D341Med (cell line): ENCODE measurements around the gene AGPAT1.
A peak's percentile ranks its signal among the peaks of the same experiment; 100 is the strongest.
"Not testable (repeated sequence)": the region's sequence is repeated elsewhere in the genome, so short reads cannot be mapped to it uniquely, and the experiment has no call there.

Source experiments
- DNase-seq: peaks from one replicate; pipeline ENCODE4 v3.0.0; 2012; ENCODE audit warnings: low spot score

The AGPAT1 gene

DNA sequence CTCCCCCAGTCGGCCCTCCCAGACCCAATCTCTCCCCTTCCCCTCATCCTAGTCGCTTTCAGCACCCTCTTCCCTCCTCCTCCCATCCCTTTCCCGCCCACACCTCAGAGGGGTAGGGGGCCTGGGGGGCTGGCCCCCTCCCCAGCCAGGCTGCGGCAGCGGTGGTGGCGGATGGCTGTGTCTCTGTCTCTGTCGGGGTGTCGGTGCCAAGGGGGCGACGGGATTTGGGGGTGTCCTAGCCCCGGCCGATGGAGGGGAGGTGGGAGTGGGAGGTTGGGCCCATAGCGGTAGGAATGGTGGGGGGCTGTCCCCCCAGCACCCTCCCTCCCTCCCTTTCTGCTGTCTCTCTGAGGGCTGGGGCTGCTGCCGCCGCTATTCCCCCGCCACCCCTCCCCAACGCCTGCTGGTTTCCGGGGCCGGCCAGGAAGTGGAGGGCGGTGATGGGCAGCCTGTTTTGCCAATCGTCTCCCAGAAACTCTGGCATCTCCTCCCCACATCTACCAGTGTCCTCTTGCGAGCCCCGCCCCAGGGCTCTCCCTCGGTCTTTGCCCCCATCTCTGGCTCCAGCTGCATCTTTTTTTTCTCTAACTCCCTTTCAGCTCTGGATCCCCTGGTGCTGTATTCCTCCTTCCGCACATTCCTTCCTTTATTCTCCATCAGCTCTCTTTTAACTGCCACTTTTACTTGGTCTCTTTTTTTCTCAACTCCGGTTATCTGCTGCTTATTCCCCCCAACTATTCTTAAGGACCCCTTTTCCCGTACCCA lies at the start of gene AGPAT1:
Gene AGPAT1, minus strand, starts transcription at position 374 of the 765 bp plus-strand sequence. CDS start 4,588 bp downstream, outside the sequence.
- DNase-seq = peak; percentile 96

DNA sequence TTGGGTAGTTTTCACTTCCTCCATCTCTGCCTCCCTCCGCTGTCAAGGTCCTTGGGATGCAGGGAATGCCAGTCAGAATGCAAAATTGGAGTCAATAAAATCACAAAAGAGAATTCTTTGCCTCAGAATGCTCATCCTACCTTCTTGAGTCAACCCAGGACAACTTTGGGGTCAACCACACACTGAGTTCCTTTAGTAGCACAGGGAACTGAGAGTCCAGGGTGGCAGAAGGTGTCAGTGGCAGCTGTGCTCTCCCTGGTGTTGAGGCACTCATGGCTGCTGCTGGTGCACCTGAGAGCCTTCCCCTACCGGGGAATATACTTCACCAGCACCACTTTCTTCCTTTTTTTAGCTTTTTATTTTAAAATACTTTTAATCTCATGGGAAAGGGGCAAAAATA lies 48.8 kb upstream of the AGPAT1 start:
- no peak for DNase-seq

DNA sequence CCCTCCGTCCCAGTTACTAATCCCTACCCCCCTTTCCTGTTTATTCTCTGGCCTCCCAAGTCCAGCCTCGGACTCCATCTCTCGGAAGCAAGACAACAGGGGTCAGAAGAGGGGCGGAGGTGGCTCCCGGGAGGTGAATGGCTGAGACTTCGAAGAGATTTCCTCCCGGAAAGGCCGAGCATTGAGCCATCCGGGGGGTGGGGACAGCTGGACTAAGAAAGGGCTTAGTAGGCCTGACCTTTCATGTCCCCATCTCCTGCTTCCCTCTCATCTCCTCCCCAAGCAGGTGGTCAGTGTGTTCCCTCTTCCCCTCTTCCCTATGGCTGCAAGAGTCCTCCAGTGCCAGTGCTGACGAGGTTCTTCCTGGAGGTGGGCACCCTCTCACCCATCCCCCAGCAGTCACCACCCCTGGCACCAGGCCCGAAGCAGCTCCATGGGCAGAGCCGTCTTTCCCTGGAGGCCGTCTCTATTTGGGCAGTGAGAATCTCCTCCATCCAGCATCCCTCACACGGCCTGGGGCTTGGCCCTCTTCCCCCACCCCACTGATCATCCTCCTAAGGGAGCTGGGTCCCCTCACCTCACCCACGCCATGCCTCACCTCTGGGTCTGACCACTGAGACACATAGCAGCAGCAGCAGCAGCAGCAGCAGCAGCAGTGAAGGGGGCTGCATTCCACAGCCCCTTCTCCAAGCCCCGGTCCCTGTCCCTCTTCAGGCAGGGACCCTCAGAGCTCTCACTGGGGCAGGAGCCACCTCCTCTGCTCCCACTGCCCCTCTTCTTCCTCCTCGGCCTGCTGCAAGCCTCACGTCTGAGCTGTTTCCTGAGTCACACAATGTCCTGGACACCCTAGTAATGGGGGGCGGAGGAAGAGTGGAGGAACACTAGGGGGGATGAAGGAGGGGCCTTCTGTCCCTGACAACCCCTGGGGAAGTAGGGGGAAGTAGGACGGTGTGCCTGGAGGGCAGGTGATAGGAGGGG lies 47.7 kb upstream of the AGPAT1 start, which contains the start of gene NOTCH4:
Gene NOTCH4, minus strand, starts transcription at position 810 of the 978 bp plus-strand sequence. Its CDS starts 139 bp downstream, at position 671.
- no peak for DNase-seq

GRCh38 chr6:32222333-32223230 lies 46.7 kb upstream of the AGPAT1 start:
- no peak for DNase-seq

- no peak for DNase-seq
These were observed 44.1 kb upstream of the AGPAT1 start for GRCh38 chr6:32220021-32220420.

DNA sequence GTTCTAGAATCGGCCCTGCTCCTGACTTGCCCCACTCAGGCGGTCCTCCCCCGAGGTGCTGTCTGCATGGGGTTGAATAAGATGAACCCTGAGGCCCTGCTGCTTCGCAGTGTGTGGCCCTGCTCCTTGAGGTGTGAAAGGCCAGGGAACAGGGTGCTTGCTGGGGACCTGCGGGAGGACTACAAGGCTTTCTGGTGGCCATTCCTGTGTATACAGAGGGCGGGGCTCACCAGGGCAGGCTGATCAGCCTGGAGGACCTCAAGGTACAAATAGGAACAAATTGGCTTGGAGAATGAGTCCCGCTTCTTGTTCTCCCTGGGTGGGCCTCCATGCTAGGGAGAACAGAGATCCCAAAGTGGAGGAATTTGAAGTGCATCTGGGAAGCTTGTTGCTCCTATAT lies 42.3 kb upstream of the AGPAT1 start:
- no peak for DNase-seq

DNA sequence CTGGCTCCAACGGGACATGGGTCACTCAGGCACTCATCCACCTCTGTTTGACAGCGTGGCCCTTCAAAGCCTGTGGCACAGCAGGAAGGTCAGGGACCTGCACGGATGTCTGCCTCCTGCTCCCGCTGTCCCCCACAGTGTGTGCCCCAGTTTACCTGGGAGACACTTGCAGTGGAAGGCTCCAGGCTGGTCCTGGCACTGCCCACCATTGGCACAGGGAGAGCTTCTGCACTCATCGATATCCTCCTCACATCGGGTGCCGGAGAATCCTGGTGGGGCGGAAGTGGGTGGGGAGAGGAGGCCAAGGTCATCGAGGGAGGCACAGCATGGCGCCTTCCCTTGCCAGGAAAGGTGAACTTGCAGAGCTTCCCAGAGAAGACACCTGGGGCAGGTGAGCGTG lies 41.1 kb upstream of the AGPAT1 start:
- no peak for DNase-seq

GRCh38 chr6:32216285-32216684 lies 40.4 kb upstream of the AGPAT1 start:
- DNase-seq = no peak

DNA sequence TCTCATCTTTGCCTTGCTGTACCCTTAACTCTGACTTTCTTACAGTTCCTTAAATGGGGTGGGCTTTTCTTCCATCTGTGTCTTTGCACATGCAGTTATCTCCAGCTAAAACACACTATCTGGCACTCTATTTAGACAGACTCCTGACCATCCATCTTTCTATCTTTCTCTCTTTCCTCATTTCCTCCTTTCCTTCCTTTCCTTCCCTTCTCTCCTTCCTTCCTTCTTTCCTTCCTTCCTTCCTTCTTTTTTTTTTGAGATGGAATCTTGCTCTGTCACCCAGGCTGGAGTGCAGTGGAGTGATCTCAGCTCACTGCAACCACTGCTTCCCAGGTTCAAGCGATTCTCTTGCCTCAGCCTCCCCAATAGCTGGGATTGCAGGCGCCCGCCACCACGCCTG lies 39.7 kb upstream of the AGPAT1 start:
- DNase-seq = no peak

- no peak for DNase-seq
These were observed 38.2 kb upstream of the AGPAT1 start for GRCh38 chr6:32214126-32214525.

DNA sequence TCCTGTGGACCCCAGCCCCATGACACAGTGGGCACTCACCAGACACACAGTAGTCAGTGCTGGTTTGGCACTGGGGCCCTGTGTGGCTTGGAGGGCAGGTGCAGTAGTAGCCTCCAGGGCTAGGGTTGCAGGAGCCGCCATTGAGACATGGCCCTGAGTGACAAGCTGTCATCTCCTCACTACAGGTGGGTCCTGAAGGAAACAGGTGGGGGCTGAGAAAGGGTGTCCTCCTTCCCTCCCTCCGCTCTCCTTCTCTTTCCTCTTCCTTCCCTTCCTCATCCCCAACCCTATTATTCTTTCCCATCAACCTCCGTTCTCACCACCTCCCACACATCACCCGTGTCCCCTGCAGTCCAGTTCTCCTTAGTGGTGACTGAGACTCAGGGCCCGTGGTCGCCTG lies 37.8 kb upstream of the AGPAT1 start:
- DNase-seq = no peak

GRCh38 chr6:32212076-32212760 lies 36.3 kb upstream of the AGPAT1 start:
- no peak for DNase-seq

DNA sequence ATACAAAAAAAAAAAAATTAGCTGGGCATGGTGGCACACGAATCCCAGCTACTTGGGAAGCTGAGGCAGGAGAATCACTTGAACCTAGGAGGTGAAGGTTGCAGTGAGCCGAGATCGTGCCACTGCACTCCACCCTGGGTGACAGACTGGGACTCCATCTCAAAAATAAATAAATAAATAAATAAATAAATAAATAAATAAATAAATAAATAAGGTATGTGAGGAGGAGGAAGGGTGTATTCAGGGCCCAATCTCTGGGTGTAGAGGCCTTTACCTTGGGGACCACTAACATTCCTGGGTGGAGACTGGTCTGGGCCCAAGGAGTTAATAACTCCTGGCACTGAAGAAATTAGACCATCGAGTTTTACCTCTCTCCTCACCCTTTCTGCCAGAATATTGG lies 35.5 kb upstream of the AGPAT1 start:
- DNase-seq = not testable (repeated sequence)

GRCh38 chr6:32210191-32210601 lies 34.3 kb upstream of the AGPAT1 start:
- DNase-seq = no peak

GRCh38 chr6:32208996-32209395 lies 33.1 kb upstream of the AGPAT1 start:
- no peak for DNase-seq

DNA sequence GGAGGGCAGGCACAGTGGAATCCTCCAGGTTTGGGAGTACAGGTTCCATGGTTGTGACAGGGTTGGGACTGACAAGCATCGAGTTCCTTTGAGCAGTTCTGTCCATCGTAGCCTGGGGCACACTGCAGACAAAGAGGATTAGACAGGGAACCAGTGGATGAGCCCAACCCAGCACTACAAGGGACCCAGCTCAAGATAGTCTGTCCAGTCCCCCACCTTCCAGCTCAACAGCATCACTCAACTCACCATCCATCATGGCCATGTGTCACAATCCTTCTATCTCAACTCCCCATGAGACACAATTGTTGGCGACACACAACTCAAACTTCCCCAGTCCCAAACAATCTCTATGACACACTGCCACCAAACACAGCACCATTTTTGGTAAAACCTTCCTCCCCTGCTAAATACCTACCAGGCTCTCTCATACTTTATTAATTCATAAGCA lies 28.4 kb upstream of the AGPAT1 start:
- no peak for DNase-seq

GRCh38 chr6:32203426-32204267 lies 27.8 kb upstream of the AGPAT1 start:
- no peak for DNase-seq

DNA sequence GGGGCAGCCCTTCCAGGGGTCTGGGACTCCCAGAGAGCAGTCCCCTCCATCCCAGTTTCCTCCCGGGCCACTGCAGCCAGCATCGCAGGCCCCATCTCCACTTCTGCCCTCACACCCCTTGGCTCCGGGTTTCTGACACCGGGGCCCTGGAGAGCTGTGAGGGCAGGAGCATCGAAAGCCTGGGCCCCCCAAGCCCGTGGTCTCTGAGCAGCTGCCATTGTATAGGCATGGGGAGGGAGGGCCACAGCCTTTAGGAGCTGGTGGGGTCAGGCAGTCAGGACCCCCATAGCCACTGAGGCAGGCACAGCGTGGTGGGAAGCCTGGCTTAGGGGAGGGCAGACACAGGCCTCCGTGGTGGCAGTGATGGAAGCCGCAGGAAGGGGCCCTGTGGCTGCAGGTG lies 26.3 kb upstream of the AGPAT1 start:
- no peak for DNase-seq

DNA sequence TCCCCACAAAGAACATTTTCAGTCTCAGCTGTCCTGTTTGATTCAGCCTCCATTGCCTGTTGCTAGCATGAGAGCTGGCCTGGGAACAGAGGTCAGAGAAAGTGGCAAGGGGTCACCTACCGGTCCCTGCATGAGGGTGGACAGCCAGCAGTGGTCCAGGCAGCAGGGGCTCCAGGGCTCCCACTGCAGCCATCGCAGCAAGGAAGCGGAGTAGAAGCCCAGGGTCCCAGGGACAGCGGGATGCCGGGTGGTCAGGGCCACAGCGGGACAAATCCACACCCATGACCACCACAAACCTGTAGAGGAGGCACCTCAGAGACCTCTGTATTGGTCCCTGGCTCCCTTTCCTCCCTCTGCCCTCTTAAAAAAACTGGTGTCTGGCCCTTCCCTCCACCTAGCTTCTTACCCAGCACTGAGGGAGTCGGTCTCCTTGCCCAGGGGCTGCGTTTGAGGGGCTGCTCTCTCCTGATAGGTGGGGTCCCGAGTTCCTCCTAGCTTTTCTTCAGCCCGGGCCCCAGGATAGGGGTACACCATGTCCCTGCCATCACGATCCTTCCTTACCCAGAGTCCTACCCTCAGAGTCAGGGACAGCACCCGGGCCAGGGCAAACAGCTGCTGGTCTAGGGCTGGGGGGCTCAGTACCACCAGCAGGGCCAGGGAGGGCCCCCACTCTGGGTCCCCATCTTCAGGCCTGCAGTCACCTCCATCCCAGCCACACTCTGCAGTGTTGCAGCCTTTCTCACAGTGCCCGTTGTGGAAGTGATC lies 25.0 kb upstream of the AGPAT1 start:
- DNase-seq = no peak
